HepG2 (cell line): Measurements from ENCODE around the gene LRRC15.

Source experiments
- CTCF ChIP-seq: sonication (generic); formaldehyde crosslinking; IDR thresholded peaks from 2 replicates; pipeline ENCODE4 v1.5.0; 2020; ENCODE audit warnings: mild to moderate bottlenecking, missing genetic modification reagents, moderate library complexity
- STAT5B ChIP-seq: sonication (generic); formaldehyde crosslinking; IDR thresholded peaks from 2 replicates; pipeline ENCODE4 v1.4.0; 2020; ENCODE audit warnings: missing genetic modification reagents
- ZNF383 ChIP-seq: sonication (generic); formaldehyde crosslinking; IDR thresholded peaks from 2 replicates; pipeline ENCODE4 v1.4.0; 2020; ENCODE audit warnings: missing genetic modification reagents, mild to moderate bottlenecking, borderline replicate concordance
- ZNF652 ChIP-seq: IDR thresholded peaks from 2 replicates; pipeline ENCODE4 v1.6.1; 2016; ENCODE audit warnings: low read depth, borderline replicate concordance

GRCh38 chr3:194386648-194387047 lies 17.1 kb upstream of the LRRC15 start:
- TF ChIP-seq STAT5B (CRISPR knock-in tag) (no peak), ZNF383 (no peak), CTCF (CRISPR knock-in tag) (no peak), ZNF652 (CRISPR knock-in tag) (no peak)
